K562 (cell line): ENCODE measurements around the gene TNPO3. TPM values are rescaled to one million over a fixed set of nuclear protein-coding genes. Genes with fewer than 3 reads are reported as not detected.

ENCODE experiments used
- ARID2 ChIP-seq: fragments of 450-650 bp; IDR thresholded peaks from 2 replicates; pipeline ENCODE4 v1.6.1; 2017; ENCODE audit warnings: antibody characterized with exemption, mild to moderate bottlenecking
- CHD7 ChIP-seq: fragments of 200-600 bp; sonication (generic); IDR thresholded peaks from one replicate; pipeline ENCODE4 v1.6.1; 2012; ENCODE audit warnings: mild to moderate bottlenecking, low read depth, low read length, inconsistent platforms
- IRF9 ChIP-seq: fragments of 450-650 bp; IDR thresholded peaks from 2 replicates; pipeline ENCODE4 v1.6.1; 2016; ENCODE audit warnings: missing biosample characterization, missing genetic modification characterization
- MBD2 ChIP-seq: sonication (generic); IDR thresholded peaks from 2 replicates; pipeline ENCODE4 v1.6.1; 2016; ENCODE audit warnings: low read depth, borderline replicate concordance
- MYC ChIP-seq, 2 experiments: fragments of 250-450 bp in 1 of 2; sonication (Bioruptor Pico) in 1 of 2; IDR thresholded peaks; 2 replicates each; pipeline versions ENCODE4 v1.5.1 to v1.6.1; 2012 to 2021; ENCODE audit warnings: low read depth in 2 of 2, borderline replicate concordance in 1 of 2, improper control_type of control experiment in 1 of 2, low read length in 1 of 2, mild to moderate bottlenecking in 1 of 2, moderate library complexity in 1 of 2
- SIX5 ChIP-seq, 2 experiments: IDR thresholded peaks; 2 replicates each; pipeline ENCODE4 v1.6.1; 2011; ENCODE audit warnings: low read length in 2 of 2, borderline replicate concordance in 1 of 2, low read depth in 1 of 2, mild to moderate bottlenecking in 1 of 2, moderate library complexity in 1 of 2; ENCODE audit not compliant: insufficient read depth in 1 of 2
- polyA plus RNA-seq, 8 experiments: library from polyadenylated mRNA; depleted of rRNA in 4 of 8; stranded (reverse) in 5 of 8; unstranded in 3 of 8; fragments of >200 nt; fragmentation: Nextera tagmentation in 2 of 8; fragmentation: Illumina TruSeq in 1 of 8; extraction: Ambion mirVana in 2 of 8; extraction: Trizol in 1 of 8; gene quantifications; 2 replicates each; pipeline versions ENCODE4 v1.2.1 to v1.2.3, GENCODE V29; 2011 to 2014; ENCODE audit warnings: inconsistent platforms in 1 of 8, missing spikeins in 1 of 8
- total RNA-seq, 7 experiments: library from RNA; depleted of rRNA in 6 of 7; stranded (reverse); fragments of >200 nt in 6 of 7; fragmentation: Illumina TruSeq in 2 of 7; extraction: Trizol in 2 of 7; gene quantifications; 2 replicates each; pipeline versions ENCODE4 v1.2.1 to v1.2.3, GENCODE V29; 2011 to 2021; ENCODE audit warnings: low replicate concordance in 1 of 7
- TF ChIP-seq, protein P1 (sequence below): fragments of 250-450 bp; sonication (Bioruptor Pico); IDR thresholded peaks from 2 replicates; pipeline ENCODE4 v1.5.0; 2021; ENCODE audit warnings: mild to moderate bottlenecking, borderline replicate concordance
- TF ChIP-seq, protein P2 (sequence below): fragments of 250-450 bp; sonication (Bioruptor Pico); IDR thresholded peaks from 2 replicates; pipeline ENCODE4 v1.8.0; 2022; ENCODE audit warnings: moderate library complexity, mild to moderate bottlenecking, inconsistent platforms

The TNPO3 gene
- total and polyA plus RNA-seq, 9 of the 15 experiments (the other 6 are each of a cell fraction or from before 2014, with no cell fraction given), result 35.8 to 125 (median 110) TPM

DNA sequence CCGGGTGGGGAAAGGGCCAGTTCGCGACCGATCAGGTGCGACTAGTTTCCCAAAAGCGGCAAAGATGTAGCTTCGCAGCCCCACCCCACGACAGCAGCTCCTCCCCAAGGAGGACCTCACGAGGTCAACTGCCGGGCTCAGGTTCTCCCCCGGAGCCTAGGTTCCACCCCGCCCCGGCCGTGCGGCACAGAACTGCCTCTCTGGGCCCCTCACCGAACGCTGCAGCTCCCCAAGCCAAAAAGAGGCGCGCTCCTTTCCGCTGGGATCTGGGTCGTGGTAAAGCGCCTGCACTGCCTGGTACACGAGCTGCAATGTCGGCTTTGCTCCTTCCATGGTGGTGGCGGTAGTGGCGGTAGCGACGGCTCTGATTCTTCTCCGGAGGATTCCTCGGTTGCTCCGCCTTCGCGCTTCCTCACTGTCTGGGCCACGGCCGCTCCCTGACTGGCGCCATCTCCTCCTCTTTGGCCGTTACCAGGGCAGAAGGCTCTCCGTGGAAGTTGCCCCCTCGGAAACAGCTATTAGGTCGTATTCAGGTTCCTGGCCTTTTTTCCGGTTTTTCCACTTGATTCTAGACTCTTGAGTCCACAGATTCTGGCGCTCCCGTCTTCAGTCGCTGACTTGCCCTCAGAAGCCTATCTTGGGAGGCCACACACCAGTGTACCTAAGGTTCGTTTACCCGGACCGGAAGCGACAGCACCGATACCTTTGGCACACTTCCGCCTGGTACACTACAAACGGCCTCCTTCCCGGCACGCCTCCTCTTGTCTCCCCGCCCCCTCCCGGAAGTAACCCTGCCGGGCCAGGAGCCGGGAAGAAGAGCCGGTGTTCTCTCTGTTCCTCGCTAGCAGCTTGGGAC lies at the start of gene TNPO3 (continued):
- TF ChIP-seq CHD7 (no peak), MBD2 (peak; percentile 50; the same call in 1 of the 2 replicates), ARID2 (0 out of 2 replicates have a peak, but pooled peaks have one; percentile 27), IRF9 (no peak), MYC (IDR thresholded peaks at IDR 0.05; ENCODE audit: low read depth, low read length) (peak; percentile 79), MYC (CRISPR knock-in tag; IDR thresholded peaks at IDR 0.05; ENCODE audit: borderline replicate concordance, low read depth) (peak; percentile 95), SIX5 (IDR thresholded peaks at IDR 0.05; ENCODE audit: borderline replicate concordance in 1 of 2, insufficient read depth in 1 of 2, low read depth in 1 of 2, low read length in 2 of 2) (peak; percentile 35 to 47; a peak in 3 of 4 replicates)
- TF ChIP-seq, protein P1, sequence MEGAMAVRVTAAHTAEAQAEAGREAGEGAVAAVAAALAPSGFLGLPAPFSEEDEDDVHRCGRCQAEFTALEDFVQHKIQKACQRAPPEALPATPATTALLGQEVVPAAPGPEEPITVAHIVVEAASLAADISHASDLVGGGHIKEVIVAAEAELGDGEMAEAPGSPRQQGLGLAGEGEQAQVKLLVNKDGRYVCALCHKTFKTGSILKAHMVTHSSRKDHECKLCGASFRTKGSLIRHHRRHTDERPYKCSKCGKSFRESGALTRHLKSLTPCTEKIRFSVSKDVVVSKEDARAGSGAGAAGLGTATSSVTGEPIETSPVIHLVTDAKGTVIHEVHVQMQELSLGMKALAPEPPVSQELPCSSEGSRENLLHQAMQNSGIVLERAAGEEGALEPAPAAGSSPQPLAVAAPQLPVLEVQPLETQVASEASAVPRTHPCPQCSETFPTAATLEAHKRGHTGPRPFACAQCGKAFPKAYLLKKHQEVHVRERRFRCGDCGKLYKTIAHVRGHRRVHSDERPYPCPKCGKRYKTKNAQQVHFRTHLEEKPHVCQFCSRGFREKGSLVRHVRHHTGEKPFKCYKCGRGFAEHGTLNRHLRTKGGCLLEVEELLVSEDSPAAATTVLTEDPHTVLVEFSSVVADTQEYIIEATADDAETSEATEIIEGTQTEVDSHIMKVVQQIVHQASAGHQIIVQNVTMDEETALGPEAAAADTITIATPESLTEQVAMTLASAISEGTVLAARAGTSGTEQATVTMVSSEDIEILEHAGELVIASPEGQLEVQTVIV (CRISPR knock-in tag), result no peak
- TF ChIP-seq, protein P2, sequence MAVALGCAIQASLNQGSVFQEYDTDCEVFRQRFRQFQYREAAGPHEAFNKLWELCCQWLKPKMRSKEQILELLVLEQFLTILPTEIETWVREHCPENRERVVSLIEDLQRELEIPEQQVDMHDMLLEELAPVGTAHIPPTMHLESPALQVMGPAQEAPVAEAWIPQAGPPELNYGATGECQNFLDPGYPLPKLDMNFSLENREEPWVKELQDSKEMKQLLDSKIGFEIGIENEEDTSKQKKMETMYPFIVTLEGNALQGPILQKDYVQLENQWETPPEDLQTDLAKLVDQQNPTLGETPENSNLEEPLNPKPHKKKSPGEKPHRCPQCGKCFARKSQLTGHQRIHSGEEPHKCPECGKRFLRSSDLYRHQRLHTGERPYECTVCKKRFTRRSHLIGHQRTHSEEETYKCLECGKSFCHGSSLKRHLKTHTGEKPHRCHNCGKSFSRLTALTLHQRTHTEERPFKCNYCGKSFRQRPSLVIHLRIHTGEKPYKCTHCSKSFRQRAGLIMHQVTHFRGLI (CRISPR knock-in tag), result peak; percentile 64; the same call in 1 of the 2 replicates
